Mesothelial cell of epicardium (in vitro differentiated cells): Measurements from ENCODE around the gene WDR7. TPM values are rescaled to one million over a fixed set of nuclear protein-coding genes. Genes with fewer than 3 reads are reported as not detected.

ENCODE experiments used
- DNase-seq, 2 experiments: peaks; one replicate each; pipeline ENCODE4 v3.0.0; 2021; ENCODE audit warnings: low spot score in 2 of 2; ENCODE audit not compliant: unreplicated experiment in 2 of 2
- H3K27ac Mint-ChIP-seq: 2 replicates; pipeline ENCODE4 v1.8.0; 2021; ENCODE audit warnings: mixed read lengths
- H3K27me3 Mint-ChIP-seq: 2 replicates; pipeline ENCODE4 v1.8.0; 2021; ENCODE audit warnings: low read depth, mixed read lengths
- H3K36me3 Mint-ChIP-seq: 2 replicates; pipeline ENCODE4 v1.8.0; 2021; ENCODE audit warnings: mixed read lengths
- H3K4me1 Mint-ChIP-seq: 2 replicates; pipeline ENCODE4 v1.8.0; 2021; ENCODE audit warnings: mixed read lengths
- H3K4me3 Mint-ChIP-seq: 2 replicates; pipeline ENCODE4 v1.8.0; 2021; ENCODE audit warnings: mild to moderate bottlenecking, moderate library complexity, mixed read lengths
- H3K9me3 Mint-ChIP-seq: 2 replicates; pipeline ENCODE4 v1.8.0; 2021; ENCODE audit warnings: mixed read lengths
- CTCF ChIP-seq: fragments of 200-600 bp; sonication (generic); IDR thresholded peaks from one replicate; pipeline ENCODE4 v1.5.0; 2021; ENCODE audit warnings: antibody characterized with exemption; ENCODE audit not compliant: unreplicated experiment
- total RNA-seq: library from RNA; stranded (reverse); gene quantifications from 3 replicates; pipeline ENCODE4 v1.2.1, GENCODE V29; 2021

Gene WDR7
- total RNA-seq, 1 donor from 2014 or later, result 28.0 TPM

- no peak overlapping the region for H3K27ac Mint-ChIP-seq
- no peaks in the 10 kb centered on the region for H3K9me3 Mint-ChIP-seq
- no peak for DNase-seq
- peaks cover 5% of the 10 kb centered on the region for H3K36me3 Mint-ChIP-seq
- no peak overlapping the region for H3K4me3 Mint-ChIP-seq
- no peak for TF ChIP-seq CTCF
- no peaks in the 10 kb centered on the region for H3K27me3 Mint-ChIP-seq
- H3K4me1 Mint-ChIP-seq, result peaks cover 4% of the 10 kb centered on the region
Measured at GRCh38 chr18:57027190-57027708, 376.1 kb downstream of the WDR7 start.

GRCh38 chr18:57029761-57030160 is 378.6 kb downstream of the WDR7 start:
- H3K9me3 Mint-ChIP-seq, result no peaks in the 10 kb centered on the region
- no peak overlapping the region for H3K4me3 Mint-ChIP-seq
- peaks cover 4% of the 10 kb centered on the region for H3K4me1 Mint-ChIP-seq
- no peak for TF ChIP-seq CTCF
- H3K27me3 Mint-ChIP-seq, result no peaks in the 10 kb centered on the region
- DNase-seq, result no peak
- peaks cover 5% of the 10 kb centered on the region for H3K36me3 Mint-ChIP-seq
- no peak overlapping the region for H3K27ac Mint-ChIP-seq

- Mint-ChIP-seq H3K9me3 (no peaks in the 10 kb centered on the region), H3K4me3 (no peak overlapping the region), H3K27ac (no peak overlapping the region), H3K4me1 (peaks cover under 1% of the 10 kb centered on the region), H3K27me3 (no peaks in the 10 kb centered on the region), H3K36me3 (peaks cover 5% of the 10 kb centered on the region)
- TF ChIP-seq CTCF, result no peak
- no peak for DNase-seq
Measured at GRCh38 chr18:57030417-57030816, 379.3 kb downstream of the WDR7 start.

GRCh38 chr18:57035590-57035989 is 384.4 kb downstream of the WDR7 start:
- Mint-ChIP-seq H3K9me3 (no peaks in the 10 kb centered on the region), H3K27ac (no peak overlapping the region), H3K36me3 (peaks cover 2% of the 10 kb centered on the region)

GRCh38 chr18:57038395-57038794 is 387.2 kb downstream of the WDR7 start:
- Mint-ChIP-seq H3K4me1 (no peaks in the 10 kb centered on the region), H3K36me3 (no peaks in the 10 kb centered on the region), H3K27ac (no peak overlapping the region), H3K4me3 (no peak overlapping the region), H3K9me3 (no peaks in the 10 kb centered on the region), H3K27me3 (peaks cover 2% of the 10 kb centered on the region)
- TF ChIP-seq CTCF, result no peak
- no peak for DNase-seq

More at GRCh38 chr18:57035590-57035989, 384.4 kb downstream of the WDR7 start:
- DNase-seq, result no peak
- TF ChIP-seq CTCF, result no peak
- no peak overlapping the region for H3K4me3 Mint-ChIP-seq
- H3K4me1 Mint-ChIP-seq, result no peaks in the 10 kb centered on the region
- peaks cover 2% of the 10 kb centered on the region for H3K27me3 Mint-ChIP-seq

GRCh38 chr18:57040175-57040574 is 389.0 kb downstream of the WDR7 start:
- Mint-ChIP-seq H3K27ac (no peak overlapping the region), H3K9me3 (peaks cover 11% of the 10 kb centered on the region), H3K4me1 (no peaks in the 10 kb centered on the region), H3K27me3 (peaks cover 2% of the 10 kb centered on the region), H3K4me3 (no peak overlapping the region), H3K36me3 (no peaks in the 10 kb centered on the region)
- DNase-seq, result no peak
- no peak for TF ChIP-seq CTCF
